WERI-Rb-1 (cell line): Measurements from ENCODE around the gene TP53BP1.

Experiments used
- DNase-seq: peaks from one replicate; pipeline ENCODE4 v3.0.0-alpha.2; 2020
- H3K27ac ChIP-seq: fragments of 250-450 bp; sonication (Bioruptor Pico); 2 replicates; pipeline ENCODE4 v1.5.1; 2020; ENCODE audit warnings: mild to moderate bottlenecking, moderate library complexity
- H3K27me3 ChIP-seq: fragments of 250-450 bp; sonication (Bioruptor Pico); 2 replicates; pipeline ENCODE4 v1.5.1; 2021; ENCODE audit warnings: mild to moderate bottlenecking, low read depth, moderate library complexity; ENCODE audit not compliant: insufficient read depth, severe bottlenecking
- H3K36me3 ChIP-seq: fragments of 250-450 bp; sonication (Bioruptor Pico); 2 replicates; pipeline ENCODE4 v1.5.1; 2020; ENCODE audit warnings: mild to moderate bottlenecking, moderate library complexity
- H3K4me3 ChIP-seq: 2 replicates; pipeline ENCODE4 v1.5.1; 2011; ENCODE audit warnings: low read depth, mild to moderate bottlenecking, control low read depth, low read length
- H3K9me3 ChIP-seq: fragments of 250-450 bp; sonication (Bioruptor Pico); 2 replicates; pipeline ENCODE4 v1.5.1; 2021; ENCODE audit warnings: mild to moderate bottlenecking, moderate library complexity; ENCODE audit not compliant: severe bottlenecking
- CTCF ChIP-seq: IDR thresholded peaks from 2 replicates; pipeline ENCODE4 v1.5.1; 2011; ENCODE audit warnings: low read depth, mild to moderate bottlenecking, control low read depth, inconsistent platforms, low read length

TP53BP1 gene

GRCh38 chr15:43473885-43474284, 19.1 kb downstream of the TP53BP1 start:
- Histone ChIP-seq H3K9me3 (no peaks in the 10 kb centered on the region), H3K27me3 (no peaks in the 10 kb centered on the region), H3K4me3 (no peak overlapping the region), H3K36me3 (peaks cover 75% of the 10 kb centered on the region), H3K27ac (no peak overlapping the region)
- no peak for DNase-seq
- no peak for TF ChIP-seq CTCF

- H3K27me3 ChIP-seq = no peaks in the 10 kb centered on the region
- TF ChIP-seq CTCF = no peak
- no peak overlapping the region for H3K4me3 ChIP-seq
- no peak overlapping the region for H3K27ac ChIP-seq
- DNase-seq = no peak
- H3K9me3 ChIP-seq = no peaks in the 10 kb centered on the region
- H3K36me3 ChIP-seq = peaks cover 69% of the 10 kb centered on the region
Measured at GRCh38 chr15:43471975-43472374, 21.0 kb downstream of the TP53BP1 start.

GRCh38 chr15:43469867-43470266, 23.1 kb downstream of the TP53BP1 start:
- no peaks in the 10 kb centered on the region for H3K9me3 ChIP-seq
- TF ChIP-seq CTCF = no peak
- H3K27ac ChIP-seq = no peak overlapping the region
- no peaks in the 10 kb centered on the region for H3K27me3 ChIP-seq
- H3K36me3 ChIP-seq = peaks cover 64% of the 10 kb centered on the region
- no peak overlapping the region for H3K4me3 ChIP-seq
- no peak for DNase-seq

- no peak for DNase-seq
- peaks cover 70% of the 10 kb centered on the region for H3K36me3 ChIP-seq
Measured at GRCh38 chr15:43465100-43465499, 27.9 kb downstream of the TP53BP1 start.

GRCh38 chr15:43463998-43464397, 29.0 kb downstream of the TP53BP1 start:
- H3K36me3 ChIP-seq = peaks cover 69% of the 10 kb centered on the region
- TF ChIP-seq CTCF = no peak
- H3K4me3 ChIP-seq = no peak overlapping the region
- no peak for DNase-seq
- H3K9me3 ChIP-seq = no peaks in the 10 kb centered on the region
- H3K27ac ChIP-seq = no peak overlapping the region
- H3K27me3 ChIP-seq = no peaks in the 10 kb centered on the region

More at GRCh38 chr15:43465100-43465499, 27.9 kb downstream of the TP53BP1 start:
- no peaks in the 10 kb centered on the region for H3K27me3 ChIP-seq
- no peak overlapping the region for H3K27ac ChIP-seq
- H3K4me3 ChIP-seq = no peak overlapping the region
- no peak for TF ChIP-seq CTCF
- no peaks in the 10 kb centered on the region for H3K9me3 ChIP-seq

- Histone ChIP-seq H3K27me3 (no peaks in the 10 kb centered on the region), H3K4me3 (no peak overlapping the region), H3K36me3 (peaks cover 69% of the 10 kb centered on the region), H3K9me3 (no peaks in the 10 kb centered on the region), H3K27ac (no peak overlapping the region)
- no peak for TF ChIP-seq CTCF
- no peak for DNase-seq
Measured at GRCh38 chr15:43463507-43463906, 29.4 kb downstream of the TP53BP1 start.
